ENCODE measurements around the gene N4BP2L2.

N4BP2L2 gene

DNA sequence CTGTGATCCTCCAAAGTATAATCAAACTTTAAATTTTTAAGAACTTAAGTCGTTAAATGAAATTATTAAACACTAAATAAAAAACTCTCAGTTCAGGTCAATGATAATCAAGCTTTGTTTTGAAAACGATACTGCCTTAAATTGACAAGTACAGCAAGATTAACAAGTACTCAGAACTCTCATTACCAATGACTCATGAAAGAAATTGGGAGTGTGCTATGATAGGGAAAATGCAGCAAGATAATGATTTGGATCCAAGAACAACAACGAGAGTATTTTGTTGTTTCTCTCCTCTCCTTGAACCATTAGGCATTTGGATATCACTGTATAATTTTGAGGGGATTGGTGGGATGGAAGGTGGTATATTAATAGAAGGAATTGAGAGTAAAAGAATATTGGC lies 10.2 kb downstream of the N4BP2L2 start:
- DNase-seq (ENCODE audit: low read depth) = no peak

DNA sequence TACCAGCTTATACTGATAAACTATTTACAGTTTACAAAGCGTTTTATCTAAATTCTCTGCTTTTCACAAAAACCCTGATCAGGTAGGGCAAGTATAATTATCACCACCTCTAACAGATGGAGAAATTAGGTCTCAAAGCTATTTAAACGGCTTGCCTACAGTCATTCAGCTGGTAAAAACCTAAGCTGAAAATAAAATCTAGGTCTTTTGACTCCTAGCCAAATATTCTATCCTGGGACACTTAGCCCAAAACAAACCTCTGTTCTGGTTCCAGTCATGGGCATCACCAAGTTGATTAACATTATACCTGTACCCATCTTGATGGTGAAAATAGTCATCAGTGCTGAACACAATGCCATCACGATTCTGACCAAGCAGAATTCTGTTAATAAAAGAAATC lies 11.4 kb downstream of the N4BP2L2 start:
- no peak for DNase-seq (ENCODE audit: low read depth)

DNA sequence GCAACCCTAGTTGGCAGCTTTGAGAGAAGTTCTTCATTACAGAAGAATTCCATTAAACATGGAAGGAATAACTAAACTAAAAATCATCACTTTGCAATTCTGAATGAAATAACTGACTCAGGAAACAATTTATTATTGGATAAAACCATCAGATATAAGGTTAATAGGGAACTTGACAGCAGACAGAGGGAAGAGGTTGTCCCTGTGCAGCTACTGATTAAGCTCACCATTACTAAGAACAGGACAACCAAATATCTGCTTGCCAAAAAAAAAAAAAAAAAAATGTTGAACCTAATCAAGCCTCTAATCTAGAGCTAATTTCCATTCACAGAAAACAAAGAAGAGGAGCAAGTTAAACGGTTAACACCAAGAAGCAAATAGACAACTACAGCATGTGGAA lies 12.8 kb downstream of the N4BP2L2 start:
- no peak for DNase-seq (ENCODE audit: low read depth)

DNA sequence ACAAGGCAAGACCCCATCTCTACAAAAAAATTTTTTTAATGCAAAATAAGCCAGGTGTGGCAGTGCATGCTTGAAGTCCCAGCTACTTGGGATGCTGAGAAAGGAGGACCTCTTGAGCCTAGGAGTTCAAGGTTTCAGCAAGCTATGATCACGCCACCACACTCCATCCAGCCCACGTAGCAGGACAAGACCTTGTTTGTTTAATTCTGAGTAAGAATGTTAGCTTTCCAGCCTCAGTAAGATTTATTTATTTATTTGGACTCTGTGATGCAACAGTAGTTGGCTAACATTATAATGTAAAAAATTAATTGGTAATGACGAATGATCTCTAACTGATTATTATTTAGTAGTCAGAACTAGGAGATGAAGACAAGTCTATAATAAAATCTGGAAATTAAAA lies 23.3 kb downstream of the N4BP2L2 start:
- DNase-seq (ENCODE audit: low read depth) = no peak

DNA sequence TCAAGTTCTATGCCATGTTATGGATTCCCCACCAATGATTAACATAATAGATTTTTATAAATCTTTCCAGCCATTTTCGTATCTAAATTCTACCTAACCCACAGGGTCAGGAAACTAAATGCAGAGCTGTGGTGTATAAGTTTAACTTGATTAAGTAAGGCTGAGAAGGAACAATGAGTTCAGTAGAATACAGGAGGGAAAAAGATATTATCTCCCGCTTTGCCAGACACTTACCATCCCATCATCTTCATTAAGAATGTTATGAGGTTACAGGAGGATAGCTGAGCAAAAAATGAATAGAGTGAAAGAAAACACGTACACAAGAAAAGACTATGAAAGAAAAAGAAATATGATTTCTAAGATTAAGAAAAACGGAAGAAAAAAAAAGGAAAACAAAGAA lies 27.1 kb downstream of the N4BP2L2 start:
- DNase-seq (ENCODE audit: low read depth) = no peak

DNA sequence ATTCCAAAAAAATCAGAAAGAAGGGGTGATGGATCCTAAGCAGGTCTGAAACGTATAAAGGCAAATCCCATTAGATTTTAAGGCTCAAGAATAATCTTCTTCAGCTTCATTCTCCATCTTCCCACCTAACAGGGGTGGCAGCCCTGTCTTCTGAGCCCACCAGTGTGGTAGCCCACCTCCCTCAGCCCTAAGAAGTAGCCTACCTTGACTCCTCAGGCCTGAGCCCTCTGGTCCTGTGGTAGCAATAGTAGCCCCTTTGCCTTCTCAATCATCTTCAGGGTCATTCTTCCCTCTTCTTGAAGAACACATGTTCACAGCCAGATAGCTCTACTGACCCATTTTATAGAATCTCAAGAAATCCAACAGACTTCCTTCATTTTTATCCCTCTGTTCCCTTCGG lies 33.7 kb downstream of the N4BP2L2 start:
- DNase-seq (ENCODE audit: low read depth) = no peak

DNA sequence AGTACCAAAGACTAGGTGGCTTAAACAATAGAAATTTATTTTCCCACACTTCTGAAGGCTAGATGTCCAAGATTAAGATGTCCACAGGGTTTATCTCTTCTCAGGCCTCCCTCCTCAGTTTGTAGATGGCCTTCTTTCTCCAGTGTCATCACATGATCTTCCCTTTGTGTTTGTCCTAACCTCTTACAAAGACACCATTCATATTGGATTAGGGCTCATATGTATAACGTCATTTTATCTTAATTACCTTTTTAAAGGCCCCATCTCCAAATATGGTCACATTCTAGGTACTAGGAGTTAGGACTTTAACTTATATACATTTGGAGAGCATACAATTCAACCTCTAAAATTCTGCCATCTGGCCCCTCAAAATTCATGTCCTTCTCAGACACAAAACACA lies 34.3 kb downstream of the N4BP2L2 start:
- DNase-seq (ENCODE audit: low read depth) = no peak

DNA sequence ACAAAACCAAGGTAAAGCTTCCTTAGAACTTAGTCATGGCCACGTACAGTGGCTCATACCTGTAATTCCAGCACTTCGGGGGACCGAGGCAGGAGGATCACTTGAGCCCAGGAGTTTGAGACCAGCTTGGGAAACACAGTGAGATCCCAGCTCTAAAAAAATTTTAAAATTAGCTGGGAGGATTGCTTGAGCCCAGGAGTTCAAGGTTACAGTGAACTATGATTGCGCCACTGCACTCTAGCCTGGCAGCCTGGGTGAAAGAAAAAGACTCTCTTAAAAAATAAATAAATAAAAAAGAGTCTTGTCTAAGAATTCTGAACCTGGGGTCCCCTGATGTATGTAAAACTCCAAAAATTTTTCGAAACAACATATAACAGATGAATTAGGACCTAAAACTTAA lies 34.9 kb downstream of the N4BP2L2 start:
- DNase-seq (ENCODE audit: low read depth) = no peak

DNA sequence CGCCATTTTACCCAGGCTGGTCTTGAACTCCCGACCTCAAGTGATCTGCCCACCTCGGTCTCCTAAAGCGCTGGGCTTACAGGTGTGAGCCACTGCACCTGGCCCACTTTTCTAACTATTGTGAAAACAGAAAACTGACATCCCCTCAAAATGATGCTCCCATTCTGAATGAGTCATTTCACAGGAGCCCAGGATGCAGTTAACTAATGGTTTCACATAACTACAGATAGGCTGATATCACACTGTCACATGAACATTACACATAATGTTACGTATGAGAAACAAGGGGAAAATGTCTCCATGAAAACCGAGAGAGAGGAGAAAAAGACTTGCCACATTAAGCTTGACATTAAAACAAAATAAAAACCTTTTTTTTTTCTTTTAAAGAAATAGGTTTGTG lies 37.5 kb downstream of the N4BP2L2 start:
- DNase-seq (ENCODE audit: low read depth) = no peak

DNA sequence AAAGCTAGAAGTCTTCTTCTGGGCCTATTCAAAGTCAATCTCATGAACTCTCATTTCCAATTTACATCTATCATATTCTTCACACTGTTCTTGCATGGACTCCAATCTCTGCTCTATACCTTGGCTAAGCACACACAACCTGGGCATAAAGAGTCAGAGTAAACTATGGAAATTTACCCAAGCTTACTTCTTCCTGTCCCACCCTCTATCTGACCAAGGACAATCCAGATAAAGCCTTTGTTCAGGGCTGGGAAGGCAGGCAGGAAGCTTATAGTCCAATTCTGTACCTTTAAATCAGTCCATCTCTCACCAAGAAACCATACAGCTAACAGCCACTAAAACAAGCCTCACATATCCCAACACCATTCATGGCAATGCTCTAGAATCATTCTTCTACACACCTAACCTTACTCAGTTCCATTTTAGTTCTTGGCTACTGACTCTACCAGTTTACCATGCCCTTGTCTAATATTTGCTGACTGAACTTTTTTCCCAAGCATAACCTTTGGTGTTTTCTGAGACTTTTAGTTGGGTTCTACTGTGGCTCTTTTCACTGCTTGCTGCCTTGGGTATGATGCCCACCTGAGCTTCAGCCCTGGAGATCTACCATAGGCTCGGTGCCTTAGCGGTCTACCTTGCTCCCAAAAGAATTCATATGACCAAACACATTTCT lies 38.9 kb downstream of the N4BP2L2 start:
- DNase-seq (ENCODE audit: low read depth) = no peak

DNA sequence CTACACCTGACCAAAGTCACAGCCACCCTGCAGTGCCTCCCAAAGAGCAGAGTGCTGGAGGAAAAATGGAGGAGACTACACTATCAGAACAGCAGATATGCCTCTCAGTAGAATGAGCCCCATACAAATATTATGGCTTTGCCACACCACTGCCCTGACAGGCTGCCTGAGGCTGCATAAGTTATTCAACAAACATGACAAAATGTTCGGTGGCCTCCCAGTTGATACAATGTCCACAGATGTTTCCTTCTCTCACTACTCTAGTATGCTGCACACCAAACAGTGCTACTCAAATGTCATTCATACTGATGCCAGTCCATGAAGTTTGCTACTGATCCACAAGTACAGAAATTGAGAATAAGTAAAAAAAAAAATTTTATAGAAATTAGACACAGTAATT lies 41.0 kb downstream of the N4BP2L2 start:
- DNase-seq (ENCODE audit: low read depth) = no peak

DNA sequence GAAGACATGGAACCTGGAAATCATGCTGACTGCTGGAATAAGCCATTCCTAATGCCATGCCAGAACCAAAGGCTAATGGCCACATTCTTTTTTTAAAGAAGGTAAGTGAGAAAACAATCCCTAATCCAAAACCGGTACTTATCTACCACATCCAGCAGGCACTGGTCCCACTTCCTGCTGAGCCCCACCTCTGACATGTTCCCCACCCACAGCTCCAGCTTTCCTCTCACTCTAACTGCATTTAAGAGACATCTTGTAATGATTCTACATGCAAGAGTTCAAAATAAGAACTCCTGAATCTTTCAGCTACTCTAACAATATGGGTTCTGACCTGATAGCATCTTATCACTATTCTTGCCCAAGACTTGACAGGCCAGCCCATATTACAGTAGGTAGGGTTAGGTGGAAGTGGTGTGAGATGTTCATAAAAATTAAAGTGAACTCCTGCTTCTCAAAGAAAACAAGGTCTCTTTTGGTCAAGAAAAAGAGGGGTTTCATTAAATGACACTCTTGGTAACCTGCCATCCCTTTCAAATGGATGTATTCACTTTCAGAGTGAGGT lies 41.9 kb downstream of the N4BP2L2 start:
- no peak for DNase-seq (ENCODE audit: low read depth)

DNA sequence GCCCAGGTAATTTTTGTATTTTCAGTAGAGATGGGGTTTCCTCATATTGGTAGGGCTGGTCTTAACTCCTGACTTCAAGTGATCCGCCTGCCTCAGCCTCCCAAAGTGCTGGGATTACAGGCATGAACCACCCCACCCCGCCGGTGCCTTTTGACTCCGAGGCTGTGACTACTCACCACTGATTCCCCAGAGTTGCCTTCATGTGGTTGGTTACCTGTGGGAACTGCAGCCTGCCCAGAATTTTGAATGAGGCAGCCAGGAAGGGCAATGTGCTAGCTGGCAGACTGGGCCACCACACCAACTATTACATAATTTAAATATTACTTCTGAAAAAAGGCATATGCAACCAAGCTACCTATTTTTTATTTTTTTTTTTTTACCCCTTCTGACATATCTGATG lies 42.8 kb downstream of the N4BP2L2 start:
- no peak for DNase-seq (ENCODE audit: low read depth)

DNA sequence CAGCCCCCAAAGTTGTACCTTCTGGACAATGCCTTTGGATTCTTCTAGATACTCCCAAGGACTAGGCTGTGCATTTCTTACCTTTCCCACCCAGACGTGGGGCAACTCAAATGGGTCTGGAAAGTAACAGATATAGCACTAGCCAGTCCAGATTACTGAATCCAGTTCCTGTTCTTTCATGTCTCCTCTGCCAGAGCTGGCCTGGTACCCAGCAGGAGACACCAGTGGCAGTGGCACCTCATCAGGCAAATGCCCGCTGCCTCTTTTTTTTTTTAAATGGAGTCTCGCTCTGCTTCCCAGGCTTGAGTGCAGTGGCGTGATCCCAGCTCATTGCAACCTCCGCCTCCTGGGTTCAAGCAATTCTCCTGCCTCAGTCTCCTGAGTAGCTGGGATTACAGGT lies 43.2 kb downstream of the N4BP2L2 start:
- DNase-seq (ENCODE audit: low read depth) = no peak

DNA sequence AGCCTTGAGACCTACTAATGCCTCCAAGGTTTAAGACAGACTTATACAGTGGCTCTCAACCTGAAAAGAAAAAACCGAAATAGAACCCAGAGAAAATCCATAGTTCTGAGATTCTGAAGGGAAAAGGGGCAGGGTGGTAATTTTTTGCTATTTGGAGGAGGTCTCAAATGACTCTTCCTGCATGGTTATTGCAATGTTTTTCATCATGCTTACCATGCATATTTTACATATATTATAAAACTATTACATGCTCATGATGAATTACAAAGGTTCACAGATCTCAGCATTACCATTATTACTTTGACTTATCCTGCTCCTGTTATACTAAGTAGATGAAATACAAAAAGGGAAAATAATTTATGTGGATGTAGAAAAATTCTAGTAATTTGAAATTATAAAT lies 47.6 kb downstream of the N4BP2L2 start:
- no peak for DNase-seq (ENCODE audit: low read depth)

DNA sequence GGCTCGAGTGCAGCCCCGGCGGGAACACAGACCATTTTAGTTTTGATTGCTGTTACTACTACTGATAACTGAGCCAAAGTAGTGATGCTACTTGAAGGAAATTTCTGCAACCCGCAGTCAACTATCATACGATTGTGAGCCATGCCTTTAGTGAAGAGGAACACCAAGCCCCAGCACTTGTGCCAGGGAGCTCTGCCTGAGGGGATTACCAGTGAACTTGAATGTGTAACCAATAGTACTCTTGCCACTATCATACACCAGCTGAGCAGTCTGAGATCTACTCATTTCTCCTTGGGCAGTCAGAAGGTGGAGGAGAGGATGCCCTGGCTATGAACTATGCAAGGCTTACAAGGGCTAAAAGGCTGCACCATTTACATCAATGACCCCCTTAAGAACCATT lies 61.7 kb downstream of the N4BP2L2 start:
- no peak for DNase-seq (ENCODE audit: low read depth)

DNA sequence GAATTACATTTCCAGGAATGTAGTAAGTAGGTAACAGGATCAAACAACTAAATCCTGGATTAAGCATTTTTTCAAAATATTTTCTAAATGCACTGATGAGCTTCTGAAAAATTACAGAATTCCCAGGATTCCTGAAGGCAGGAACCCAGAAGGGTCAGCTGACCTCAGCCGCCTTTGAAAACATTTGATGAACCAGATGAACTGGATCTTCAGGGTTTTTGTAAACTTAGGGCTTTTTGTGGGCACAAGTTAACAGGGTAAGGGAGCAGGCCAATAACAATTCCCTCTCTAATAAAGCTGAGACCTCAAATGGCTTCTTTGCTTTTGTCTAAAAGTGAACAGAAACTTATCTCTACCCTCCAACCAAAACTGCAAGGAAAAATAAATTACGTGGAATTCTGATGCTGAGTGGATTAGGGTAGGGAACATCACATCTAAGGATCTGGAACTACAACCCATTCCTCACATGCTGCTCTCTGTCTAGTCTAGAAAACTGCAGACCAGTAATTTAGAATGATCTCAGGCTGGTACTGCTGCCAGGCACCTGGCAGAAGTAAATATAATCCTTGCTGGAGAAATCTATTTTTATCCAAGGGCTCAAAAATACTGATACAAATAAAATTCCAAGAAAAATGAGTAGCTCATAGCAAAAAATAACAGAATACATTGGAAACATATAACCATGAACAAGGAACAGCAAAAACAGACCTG lies 62.4 kb downstream of the N4BP2L2 start:
- DNase-seq (ENCODE audit: low read depth) = no peak

DNA sequence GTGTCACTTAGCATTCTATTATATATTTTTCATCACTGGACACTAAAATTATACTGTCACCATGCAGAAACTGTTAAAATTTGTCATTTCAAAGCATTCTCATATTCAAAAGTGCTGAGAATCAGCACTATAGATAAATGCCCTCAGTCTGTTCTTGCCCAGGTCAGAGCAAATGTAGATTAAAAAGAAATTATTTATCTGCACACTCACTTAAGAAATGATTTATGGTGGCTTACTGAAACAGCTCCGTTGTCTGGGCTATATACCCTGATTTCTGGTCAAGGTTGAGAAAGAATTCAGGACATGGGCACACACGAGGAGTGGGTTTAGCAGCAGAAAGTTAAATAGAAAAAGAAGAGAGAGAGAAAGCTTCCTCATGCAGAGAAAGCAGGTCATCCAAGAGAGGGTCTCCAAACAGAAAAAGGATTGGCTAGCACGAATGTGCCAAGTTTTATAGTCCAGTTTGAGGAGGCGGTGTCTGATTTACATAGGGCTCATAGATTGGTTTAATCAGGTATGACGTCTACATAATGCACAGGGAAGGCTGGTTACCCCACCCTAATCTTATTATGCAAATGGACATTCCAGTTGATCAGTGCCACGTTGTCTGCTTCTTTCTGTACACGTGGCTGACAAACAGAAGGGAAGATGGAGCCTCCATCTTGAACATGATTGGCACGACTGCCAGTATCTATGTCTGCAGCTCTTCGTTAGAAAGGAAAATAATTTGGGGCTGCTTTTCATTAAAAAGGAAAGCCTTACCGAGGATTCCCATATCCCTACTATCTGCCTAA lies 63.4 kb downstream of the N4BP2L2 start:
- DNase-seq (ENCODE audit: low read depth) = no peak

DNA sequence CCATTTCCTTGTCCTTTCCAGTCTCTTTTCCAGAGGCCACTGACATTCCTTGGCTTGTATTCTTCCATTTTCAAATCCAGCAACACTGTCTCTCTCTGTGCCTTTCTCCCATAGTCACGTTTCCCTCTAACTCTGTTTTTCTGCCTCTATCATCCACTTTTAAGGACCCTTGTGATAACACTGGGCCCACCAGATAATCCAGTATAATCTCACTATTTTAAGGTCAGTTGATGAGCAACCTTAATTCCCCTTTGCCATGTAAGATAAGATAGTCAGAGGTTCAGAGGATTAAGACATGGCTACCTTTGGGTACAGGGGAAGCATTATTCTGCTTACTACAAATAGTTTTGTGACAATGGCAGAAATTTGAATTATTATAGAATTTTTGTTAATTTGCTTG lies 64.9 kb downstream of the N4BP2L2 start:
- DNase-seq (ENCODE audit: low read depth) = no peak

DNA sequence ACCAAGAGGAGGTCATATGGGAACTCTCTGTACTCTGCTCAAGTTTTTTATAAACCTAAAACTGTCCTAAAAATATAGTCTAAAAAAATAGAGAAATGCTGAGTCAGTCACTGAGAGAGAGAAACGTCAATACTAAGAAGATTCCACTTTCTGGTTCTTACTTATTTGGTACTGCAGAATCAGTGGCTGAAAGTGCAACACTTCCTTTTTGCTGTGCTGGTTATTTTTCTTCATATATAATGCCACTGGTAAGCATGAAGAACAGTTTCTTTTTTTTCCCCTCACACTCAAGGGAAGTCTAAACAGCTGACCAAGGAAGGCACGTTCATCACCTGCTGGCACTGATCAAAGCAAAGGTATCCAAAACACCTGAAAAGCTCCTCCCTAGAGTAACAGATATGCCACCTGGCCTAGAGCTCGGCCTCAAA lies 66.4 kb downstream of the N4BP2L2 start:
- no peak for DNase-seq (ENCODE audit: low read depth)

DNA sequence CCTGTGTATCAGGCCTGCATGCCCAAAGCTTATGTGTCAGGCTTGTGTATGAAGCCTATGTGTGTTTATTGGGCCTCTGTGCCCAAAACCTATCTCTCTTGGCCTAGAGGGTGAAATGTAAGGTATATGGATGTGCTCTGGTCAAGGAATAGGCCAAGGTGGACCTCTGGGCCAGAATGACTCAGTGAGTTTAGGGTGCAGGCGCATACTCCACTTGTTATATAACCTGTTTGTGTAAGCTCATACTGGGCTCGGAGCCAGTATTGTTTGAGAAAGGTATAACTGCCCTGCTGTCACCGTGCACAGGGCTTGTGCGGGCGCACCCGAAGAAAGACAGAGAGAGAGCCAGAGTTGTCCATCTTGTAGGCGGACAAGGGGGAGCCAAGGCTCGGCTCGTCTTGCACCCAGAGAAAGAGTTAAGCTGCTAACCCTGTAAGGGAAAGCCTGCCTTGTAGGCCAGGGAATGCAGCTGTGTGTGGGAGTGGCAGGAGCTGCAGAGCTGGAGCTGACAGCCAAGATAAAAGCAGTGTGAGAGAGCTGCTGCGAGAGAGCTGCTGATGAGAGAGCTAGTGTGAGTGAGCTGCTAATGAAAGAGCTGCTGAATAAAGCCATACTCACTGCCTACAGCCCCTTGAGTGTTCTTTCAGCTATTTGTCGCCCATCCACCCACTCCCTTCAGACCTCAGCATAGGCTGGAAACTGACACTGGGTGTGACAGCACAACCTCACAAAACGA lies 67.2 kb downstream of the N4BP2L2 start:
- DNase-seq (ENCODE audit: low read depth) = no peak

DNA sequence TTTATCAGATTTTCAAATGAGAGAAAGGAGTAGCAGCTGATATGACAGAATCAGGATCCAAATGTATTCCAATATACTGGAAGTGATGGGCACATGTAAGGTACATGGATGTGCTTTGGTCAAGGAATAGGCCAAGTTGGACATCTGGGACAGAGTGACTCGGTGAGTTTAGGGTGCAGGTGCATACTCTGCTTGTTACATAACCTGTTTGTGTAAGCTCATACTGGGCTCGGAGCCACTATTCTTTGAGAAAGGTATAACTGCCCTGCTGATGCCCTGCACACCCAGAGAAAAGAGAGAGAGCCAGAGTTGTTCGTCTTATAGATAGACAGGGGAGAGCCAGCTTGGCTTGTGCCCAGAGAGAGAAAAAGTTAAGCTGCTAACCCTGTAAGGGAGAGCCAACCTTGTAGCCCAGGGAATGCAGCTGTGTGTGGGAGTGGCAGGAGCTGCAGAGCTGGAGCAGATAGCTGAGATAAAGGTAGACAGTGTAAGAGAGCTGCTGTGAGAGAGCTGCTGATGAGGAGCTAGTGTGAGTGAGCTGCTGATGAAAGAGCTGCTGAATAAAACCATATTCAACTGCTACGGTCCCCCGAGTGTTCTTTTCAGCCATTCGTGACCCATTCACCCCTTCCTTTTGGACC lies 70.0 kb downstream of the N4BP2L2 start:
- DNase-seq (ENCODE audit: low read depth) = no peak
